GF-D8 (cell line): ENCODE results near the gene EMSY.
"Not testable (repeated sequence)": the region's sequence is repeated elsewhere in the genome, so short reads cannot be mapped to it uniquely, and the experiment has no call there.

Experiments
- DNase-seq: peaks from one replicate; lab custom pipeline; 2025; lab: John Stamatoyannopoulos, UW

EMSY gene

GRCh38 chr11:76572181-76572875 lies 127.5 kb downstream of the EMSY start:
- not testable (repeated sequence) for DNase-seq

- no peak for DNase-seq
These were observed 129.6 kb downstream of the EMSY start for GRCh38 chr11:76574406-76574805.

DNA sequence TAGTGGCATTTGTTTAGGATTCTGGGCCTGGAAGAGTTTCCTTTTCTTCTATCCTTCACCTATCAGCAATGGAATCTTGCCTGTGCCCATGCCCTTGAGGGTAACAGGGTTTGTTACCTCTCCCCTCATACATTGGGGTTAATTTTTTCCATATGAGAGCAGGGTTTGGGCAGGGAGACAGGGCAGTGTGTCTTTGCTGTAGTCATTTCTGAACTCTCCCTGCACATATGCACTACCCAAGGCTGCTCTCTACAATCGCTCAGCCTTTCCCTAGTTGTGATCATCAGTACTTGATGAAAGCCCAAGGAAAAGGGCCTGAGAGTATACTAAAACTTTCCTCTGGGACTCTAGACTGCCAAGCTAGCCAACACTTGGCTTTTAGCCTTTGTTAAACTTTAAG lies 130.1 kb downstream of the EMSY start:
- DNase-seq, result no peak

DNA sequence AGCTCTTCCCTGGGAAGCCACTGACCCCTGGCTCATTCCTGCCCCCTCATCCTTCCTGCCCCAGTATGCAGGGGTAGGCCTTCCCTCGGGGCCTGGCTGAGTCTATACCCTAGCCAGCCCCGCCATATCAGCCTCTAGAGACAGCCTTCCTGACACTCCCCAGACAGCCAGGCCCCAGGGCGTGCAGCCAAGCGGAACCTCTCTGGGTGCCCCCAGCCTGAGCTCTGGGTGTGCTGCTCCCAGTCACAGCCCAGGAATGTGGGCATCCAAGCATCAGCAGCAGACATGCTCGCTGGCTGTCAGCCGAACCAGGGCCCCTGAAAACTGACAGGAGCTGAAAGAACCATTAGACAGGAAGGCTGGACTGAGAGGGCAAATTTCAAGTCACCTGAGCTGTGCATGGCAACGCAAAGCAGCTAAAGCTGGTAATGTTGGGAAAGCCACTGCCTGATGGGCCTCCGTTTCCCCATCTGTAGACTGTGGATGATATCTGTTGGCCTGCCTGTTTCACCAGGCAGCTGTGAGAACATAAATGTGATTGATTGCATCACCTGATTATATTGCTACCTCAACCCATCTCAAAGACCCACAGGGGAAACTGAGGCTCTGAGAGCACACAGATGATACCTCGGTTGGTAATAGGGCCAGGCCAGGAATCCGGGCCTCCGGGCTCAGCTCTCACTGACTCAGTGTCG lies 132.6 kb downstream of the EMSY start:
- no peak for DNase-seq

- no peak for DNase-seq
These were observed 133.3 kb downstream of the EMSY start for GRCh38 chr11:76577921-76578653.

GRCh38 chr11:76578654-76579055 lies 133.8 kb downstream of the EMSY start:
- no peak for DNase-seq

GRCh38 chr11:76579056-76579751 lies 134.4 kb downstream of the EMSY start:
- no peak for DNase-seq

- no peak for DNase-seq
These were observed 134.9 kb downstream of the EMSY start for GRCh38 chr11:76579752-76580151.

DNA sequence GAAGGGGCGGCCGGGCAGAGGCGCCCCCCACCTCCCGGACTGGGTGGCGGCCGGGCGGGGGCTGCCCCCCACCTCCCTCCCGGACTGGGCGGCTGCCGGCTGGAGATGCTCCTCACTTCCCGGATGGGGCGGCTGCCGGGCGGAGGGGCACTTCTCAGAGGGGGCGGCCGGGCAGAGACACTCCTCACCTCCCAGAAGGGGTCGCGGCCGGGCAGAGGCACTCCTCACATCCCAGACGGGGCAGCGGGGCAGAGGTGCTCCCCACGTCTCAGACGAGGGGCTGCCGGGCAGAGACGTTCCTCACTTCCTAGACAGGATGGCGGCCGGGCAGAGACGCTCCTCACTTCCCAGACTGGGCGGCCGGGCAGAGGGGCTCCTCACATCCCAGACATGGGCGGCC lies 137.7 kb downstream of the EMSY start:
- DNase-seq, result not testable (repeated sequence)

DNA sequence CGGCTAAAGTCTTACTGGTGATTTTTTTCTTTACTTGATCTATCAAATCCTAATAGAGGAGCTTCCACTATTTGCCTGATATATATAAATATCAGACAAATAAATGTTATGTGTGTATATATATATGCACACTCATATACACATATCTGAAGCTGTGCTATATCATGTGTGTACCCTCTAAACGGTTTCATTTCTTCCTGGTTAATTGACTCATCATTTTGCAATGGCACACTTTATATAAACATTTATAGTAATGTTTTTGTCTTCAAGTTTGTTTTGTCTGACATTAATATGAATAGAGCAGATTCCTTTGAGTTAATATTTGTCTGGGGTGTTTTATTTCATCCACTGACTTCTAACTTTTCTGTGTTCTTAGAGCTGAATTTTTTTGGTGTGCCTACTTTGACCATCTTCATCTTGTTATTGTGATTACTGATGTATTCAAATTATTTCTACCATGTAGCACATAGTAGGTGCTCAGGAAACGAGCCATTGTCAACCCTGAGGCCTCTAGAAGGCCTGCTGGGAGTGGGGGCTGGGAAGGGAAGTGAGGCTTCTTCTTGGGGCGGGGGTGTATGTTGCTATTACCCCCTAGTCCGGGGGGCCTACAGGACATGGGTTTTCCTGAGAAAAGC lies 143.1 kb downstream of the EMSY start:
- DNase-seq, result no peak

GRCh38 chr11:76588455-76589325 lies 143.9 kb downstream of the EMSY start:
- DNase-seq, result peak; percentile 92

GRCh38 chr11:76589477-76589876 lies 144.7 kb downstream of the EMSY start:
- DNase-seq, result no peak

GRCh38 chr11:76589964-76590950 lies 145.4 kb downstream of the EMSY start:
- DNase-seq, result no peak

DNA sequence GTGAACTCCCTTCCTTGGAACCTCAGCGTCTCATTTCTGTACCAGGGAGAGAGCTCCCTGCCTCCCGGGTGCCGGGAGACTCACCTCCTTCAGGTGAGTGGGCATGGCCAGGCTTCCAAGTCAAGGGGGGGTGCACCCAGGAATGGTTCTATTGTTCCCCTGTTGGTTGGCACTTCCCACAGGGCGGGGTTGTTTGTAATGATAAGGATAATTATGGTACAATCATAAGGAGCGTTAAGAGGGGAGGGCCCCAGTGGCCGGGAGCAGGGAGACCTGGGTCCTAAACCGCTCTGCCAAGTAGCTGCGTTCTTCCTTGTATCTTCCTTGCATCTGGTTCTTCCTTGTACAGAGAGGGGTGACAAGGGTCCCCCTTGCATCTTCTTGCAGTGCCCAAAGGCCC lies 146.6 kb downstream of the EMSY start:
- no peak for DNase-seq

DNA sequence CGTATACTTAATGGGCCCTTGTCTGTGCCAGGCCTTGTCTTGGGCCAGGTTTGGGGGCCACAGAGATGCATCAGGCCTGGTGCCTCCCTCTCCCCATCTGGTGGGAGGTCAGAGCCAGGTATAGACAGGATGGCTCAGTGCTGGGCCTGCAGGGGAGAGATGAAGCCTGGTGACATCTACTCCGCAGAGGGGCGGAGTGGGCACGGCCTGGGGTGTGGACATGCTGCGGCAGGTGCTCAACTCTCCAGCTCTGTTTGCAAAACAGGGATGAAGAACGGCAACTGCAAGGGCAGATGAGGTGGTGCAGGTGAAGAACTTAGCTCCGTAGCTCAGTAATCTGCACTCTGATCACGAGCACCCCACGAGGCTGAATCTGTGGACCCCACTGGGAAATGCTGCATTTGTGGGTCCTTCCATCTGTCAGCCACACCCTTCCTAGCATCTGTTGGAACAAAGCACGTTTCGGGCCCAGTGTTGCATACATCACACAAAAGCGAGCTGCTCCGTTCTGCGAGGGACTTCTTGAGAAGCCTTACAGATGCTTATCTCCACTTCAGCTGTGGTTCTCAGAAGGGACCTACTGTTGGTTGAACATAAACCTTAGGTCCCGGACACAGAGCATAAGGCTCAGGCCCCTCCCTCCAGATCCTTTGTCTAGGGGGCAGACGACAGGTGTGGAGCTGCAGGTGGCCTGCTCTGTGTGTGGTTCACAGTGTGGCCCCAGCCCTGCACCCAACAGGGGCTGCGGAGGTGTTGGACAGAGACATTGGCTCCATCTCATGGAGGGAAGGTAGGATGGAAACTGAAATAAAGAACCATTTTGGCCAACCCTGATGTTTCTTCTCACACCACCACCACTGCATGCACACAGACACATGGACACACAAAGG lies 147.5 kb downstream of the EMSY start:
- no peak for DNase-seq

GRCh38 chr11:76592961-76593360 lies 148.1 kb downstream of the EMSY start:
- DNase-seq, result no peak

DNA sequence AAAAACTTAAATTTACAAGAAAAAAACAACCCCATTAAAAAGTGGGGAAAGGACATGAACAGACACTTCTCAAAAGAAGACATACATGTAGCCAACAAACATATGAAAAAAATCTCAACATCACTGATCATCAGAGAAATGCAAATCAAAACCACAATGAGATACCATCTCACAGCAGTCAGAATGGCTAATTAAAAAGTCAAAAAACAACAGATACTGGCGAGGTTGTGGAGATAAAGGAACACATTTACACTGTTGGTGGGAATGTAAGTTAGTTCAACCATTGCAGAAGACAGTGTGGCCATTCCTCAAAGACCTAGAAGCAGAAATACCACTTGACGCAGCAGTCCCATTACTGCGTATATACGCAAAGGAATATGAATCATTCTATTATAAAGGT lies 150.3 kb downstream of the EMSY start:
- not testable (repeated sequence) for DNase-seq

DNA sequence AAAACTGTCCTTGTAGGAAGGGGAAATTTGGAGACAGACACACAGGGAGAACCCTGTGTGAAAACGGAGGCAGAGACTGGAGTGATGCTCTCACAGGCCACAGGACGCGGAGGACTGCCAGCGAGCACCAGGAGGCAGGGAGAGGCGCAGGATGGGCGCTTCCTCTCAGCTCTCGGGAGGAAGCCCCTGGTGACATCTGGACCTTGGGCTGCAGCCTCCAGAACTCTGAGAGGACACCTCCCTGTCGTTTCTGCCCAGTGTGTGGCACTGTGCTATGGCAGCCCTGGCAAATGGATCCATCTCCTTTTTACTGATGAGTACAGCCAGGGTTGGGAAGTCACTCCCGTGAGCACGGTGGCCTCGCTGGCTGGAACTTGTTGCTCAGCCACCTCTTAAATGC lies 151.8 kb downstream of the EMSY start:
- no peak for DNase-seq
